ENCODE data around the gene TMEM259. TPM values are rescaled to one million over a fixed set of nuclear protein-coding genes. Genes with fewer than 3 reads are reported as not detected.

Gene TMEM259
- total RNA-seq, 2 experiments from 2014 or later, result 388 to 390 TPM

DNA sequence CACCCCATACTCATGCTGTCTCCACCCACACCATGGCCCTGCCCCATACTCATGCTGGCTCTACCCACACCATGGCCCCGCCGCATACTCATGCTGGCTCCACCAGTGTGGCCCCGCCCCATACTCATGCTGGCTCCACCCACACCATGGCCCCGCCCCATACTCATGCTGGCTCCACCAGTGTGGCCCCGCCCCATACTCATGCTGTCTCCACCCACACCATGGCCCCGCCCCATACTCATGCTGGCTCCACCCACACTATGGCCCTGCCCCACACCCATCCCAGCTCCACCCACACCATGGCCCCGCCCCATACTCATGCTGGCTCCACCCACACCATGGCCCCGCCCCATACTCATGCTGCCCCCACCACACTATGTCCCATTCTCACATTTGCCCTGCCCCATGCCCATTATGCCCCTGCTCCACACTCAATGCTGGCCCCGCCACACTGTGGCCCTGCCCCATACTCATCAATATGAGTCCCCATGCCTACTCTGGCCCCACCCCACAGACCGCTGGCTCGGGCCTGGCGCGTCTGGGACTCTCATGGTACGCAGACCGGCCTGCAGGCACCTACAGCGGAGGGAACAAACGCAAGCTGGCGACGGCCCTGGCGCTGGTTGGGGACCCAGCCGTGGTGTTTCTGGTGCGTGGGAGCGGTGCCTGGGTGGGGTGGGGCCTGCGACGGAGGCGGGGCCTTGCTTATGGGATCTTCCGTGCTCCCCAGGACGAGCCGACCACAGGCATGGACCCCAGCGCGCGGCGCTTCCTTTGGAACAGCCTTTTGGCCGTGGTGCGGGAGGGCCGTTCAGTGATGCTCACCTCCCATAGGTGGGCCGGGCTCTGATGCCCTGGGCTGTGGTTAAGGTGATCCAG lies 42.3 kb upstream of the TMEM259 start:
- ATAC-seq (ENCODE audit: poor library complexity) (peak; percentile 21), DNase-seq (peak in 9 of 14 experiments; percentile 36 to 87 (median 67))
- H3K4me3 ChIP-seq (ENCODE audit: low read length), result no peak overlapping the region
- H3K27ac Mint-ChIP-seq, result peak overlapping the region; percentile 44
- intact Hi-C loops (cut with DNase I, micrococcal nuclease), result no loop called here
- H3K9me3 Mint-ChIP-seq, result no peaks in the 10 kb centered on the region
- no peak overlapping the region for H3K4me3 Mint-ChIP-seq
- peaks cover 25% of the 10 kb centered on the region for H3K36me3 Mint-ChIP-seq (ENCODE audit: low read depth)
- H3K4me1 Mint-ChIP-seq (ENCODE audit: low read depth), result peaks cover 41% of the 10 kb centered on the region
- H3K27me3 ChIP-seq (ENCODE audit: control insufficient read depth in 1 of 2, insufficient read depth in 2 of 2, low read length in 2 of 2), result no peaks in the 10 kb centered on the region
- H3K9me3 ChIP-seq (ENCODE audit: control insufficient read depth in 1 of 2, insufficient read depth in 1 of 2, low read length in 2 of 2), result no peaks in the 10 kb centered on the region
- ChIA-PET POLR2A (interaction anchor here (21.0 kb wide), 1 partner anchor 19 kb away, joined by 1253 read pairs; no protein-coding TSS in a partner anchor), CTCF (no interaction called here)
- H3K36me3 ChIP-seq (ENCODE audit: insufficient read depth, low read length), result peaks cover 16% of the 10 kb centered on the region
- TF ChIP-seq, protein P1, sequence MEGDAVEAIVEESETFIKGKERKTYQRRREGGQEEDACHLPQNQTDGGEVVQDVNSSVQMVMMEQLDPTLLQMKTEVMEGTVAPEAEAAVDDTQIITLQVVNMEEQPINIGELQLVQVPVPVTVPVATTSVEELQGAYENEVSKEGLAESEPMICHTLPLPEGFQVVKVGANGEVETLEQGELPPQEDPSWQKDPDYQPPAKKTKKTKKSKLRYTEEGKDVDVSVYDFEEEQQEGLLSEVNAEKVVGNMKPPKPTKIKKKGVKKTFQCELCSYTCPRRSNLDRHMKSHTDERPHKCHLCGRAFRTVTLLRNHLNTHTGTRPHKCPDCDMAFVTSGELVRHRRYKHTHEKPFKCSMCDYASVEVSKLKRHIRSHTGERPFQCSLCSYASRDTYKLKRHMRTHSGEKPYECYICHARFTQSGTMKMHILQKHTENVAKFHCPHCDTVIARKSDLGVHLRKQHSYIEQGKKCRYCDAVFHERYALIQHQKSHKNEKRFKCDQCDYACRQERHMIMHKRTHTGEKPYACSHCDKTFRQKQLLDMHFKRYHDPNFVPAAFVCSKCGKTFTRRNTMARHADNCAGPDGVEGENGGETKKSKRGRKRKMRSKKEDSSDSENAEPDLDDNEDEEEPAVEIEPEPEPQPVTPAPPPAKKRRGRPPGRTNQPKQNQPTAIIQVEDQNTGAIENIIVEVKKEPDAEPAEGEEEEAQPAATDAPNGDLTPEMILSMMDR (IDR thresholded peaks at IDR 0.05), result no peak
- no peak overlapping the region for H3K27ac ChIP-seq (ENCODE audit: low read depth in 1 of 2, low read length in 2 of 2)
- peaks cover 52% of the 10 kb centered on the region for H3K4me1 ChIP-seq (ENCODE audit: insufficient read depth, low read length)
- H3K27me3 Mint-ChIP-seq, result no peaks in the 10 kb centered on the region

GRCh38 chr19:1062387-1063029 lies 41.6 kb upstream of the TMEM259 start:
- ATAC-seq (ENCODE audit: poor library complexity), result peak; percentile 1
- H3K4me3 ChIP-seq (ENCODE audit: low read length), result no peak overlapping the region
- no peak overlapping the region for H3K4me3 Mint-ChIP-seq
- H3K4me1 Mint-ChIP-seq (ENCODE audit: low read depth), result peaks cover 49% of the 10 kb centered on the region
- intact Hi-C loops (cut with DNase I, micrococcal nuclease), result no loop called here
- H3K36me3 ChIP-seq (ENCODE audit: insufficient read depth, low read length), result peaks cover 13% of the 10 kb centered on the region
- no peak overlapping the region for H3K27ac ChIP-seq (ENCODE audit: low read depth in 1 of 2, low read length in 2 of 2)
- peaks cover 57% of the 10 kb centered on the region for H3K4me1 ChIP-seq (ENCODE audit: insufficient read depth, low read length)
- TF ChIP-seq, protein P1 (IDR thresholded peaks at IDR 0.05), result no peak
- no peaks in the 10 kb centered on the region for H3K27me3 Mint-ChIP-seq
- no peaks in the 10 kb centered on the region for H3K9me3 Mint-ChIP-seq
- H3K27ac Mint-ChIP-seq, result no peak overlapping the region
- peaks cover 25% of the 10 kb centered on the region for H3K36me3 Mint-ChIP-seq (ENCODE audit: low read depth)
- no peaks in the 10 kb centered on the region for H3K27me3 ChIP-seq (ENCODE audit: control insufficient read depth in 1 of 2, insufficient read depth in 2 of 2, low read length in 2 of 2)
- POLR2A ChIA-PET, result interaction anchor here (1.3 to 21.0 kb wide), 2 partner anchors 20 to 35 kb away, joined by 3 to 1253 read pairs; no protein-coding TSS in a partner anchor
- H3K9me3 ChIP-seq (ENCODE audit: control insufficient read depth in 1 of 2, insufficient read depth in 1 of 2, low read length in 2 of 2), result peaks cover 0 to under 1% of the 10 kb centered on the region in 2 experiments
- DNase-seq, result peak in 1 of 14 experiments; percentile 48
- CTCF ChIA-PET, result no interaction called here

GRCh38 chr19:1061987-1062386 lies 41.1 kb upstream of the TMEM259 start:
- H3K9me3 Mint-ChIP-seq, result no peaks in the 10 kb centered on the region
- ATAC-seq (ENCODE audit: poor library complexity) (no peak), DNase-seq (no peak)
- H3K36me3 Mint-ChIP-seq (ENCODE audit: low read depth), result peaks cover 30% of the 10 kb centered on the region
- Histone ChIP-seq H3K27me3 (ENCODE audit: control insufficient read depth in 1 of 2, insufficient read depth in 2 of 2, low read length in 2 of 2) (no peaks in the 10 kb centered on the region), H3K4me3 (ENCODE audit: low read length) (no peak overlapping the region), H3K27ac (ENCODE audit: low read depth in 1 of 2, low read length in 2 of 2) (no peak overlapping the region), H3K36me3 (ENCODE audit: insufficient read depth, low read length) (peaks cover 14% of the 10 kb centered on the region), H3K4me1 (ENCODE audit: insufficient read depth, low read length) (peaks cover 62% of the 10 kb centered on the region), H3K9me3 (ENCODE audit: control insufficient read depth in 1 of 2, insufficient read depth in 1 of 2, low read length in 2 of 2) (peaks cover 4 to 5% of the 10 kb centered on the region in 2 experiments)
- H3K27me3 Mint-ChIP-seq, result no peaks in the 10 kb centered on the region
- TF ChIP-seq, protein P1 (IDR thresholded peaks at IDR 0.05), result no peak
- ChIA-PET POLR2A (interaction anchor here (1.3 to 21.0 kb wide), 2 partner anchors 20 to 34 kb away, joined by 3 to 1253 read pairs; no protein-coding TSS in a partner anchor), CTCF (no interaction called here)
- no peak overlapping the region for H3K27ac Mint-ChIP-seq
- peaks cover 54% of the 10 kb centered on the region for H3K4me1 Mint-ChIP-seq (ENCODE audit: low read depth)
- intact Hi-C loops (cut with DNase I, micrococcal nuclease), result no loop called here
- no peak overlapping the region for H3K4me3 Mint-ChIP-seq

Measured in CD4-positive, alpha-beta T cell (primary cell).